Astrocyte of the hippocampus (primary cell): ENCODE data around the gene HSD17B10.
A peak's percentile ranks its signal among the peaks of the same experiment; 100 is the strongest.
"Not testable (repeated sequence)": the region's sequence is repeated elsewhere in the genome, so short reads cannot be mapped to it uniquely, and the experiment has no call there.

ENCODE experiments used
- DNase-seq: peaks from one replicate; pipeline ENCODE4 v3.0.0; 2011; ENCODE audit warnings: low read depth, low spot score

The HSD17B10 gene

DNA sequence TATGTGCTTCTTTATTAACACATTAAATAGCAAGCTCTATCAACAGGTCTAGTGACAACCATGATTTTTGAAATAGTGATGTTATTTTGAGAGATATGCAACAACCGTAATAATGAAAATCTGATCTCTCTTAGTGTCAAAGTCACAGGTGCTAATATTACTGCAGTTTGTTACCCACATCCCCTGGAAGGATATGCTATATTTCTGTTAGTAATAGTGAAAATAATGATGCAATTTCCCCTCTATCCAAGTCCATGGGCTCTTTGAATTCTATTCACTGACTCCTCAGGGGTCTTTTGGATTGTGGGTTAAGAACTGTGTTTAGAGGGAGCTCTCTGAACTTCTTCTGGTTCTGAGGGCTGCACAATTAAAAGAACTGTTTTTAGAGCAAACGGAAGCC lies 3.0 kb upstream of the HSD17B10 start:
- DNase-seq: no peak

DNA sequence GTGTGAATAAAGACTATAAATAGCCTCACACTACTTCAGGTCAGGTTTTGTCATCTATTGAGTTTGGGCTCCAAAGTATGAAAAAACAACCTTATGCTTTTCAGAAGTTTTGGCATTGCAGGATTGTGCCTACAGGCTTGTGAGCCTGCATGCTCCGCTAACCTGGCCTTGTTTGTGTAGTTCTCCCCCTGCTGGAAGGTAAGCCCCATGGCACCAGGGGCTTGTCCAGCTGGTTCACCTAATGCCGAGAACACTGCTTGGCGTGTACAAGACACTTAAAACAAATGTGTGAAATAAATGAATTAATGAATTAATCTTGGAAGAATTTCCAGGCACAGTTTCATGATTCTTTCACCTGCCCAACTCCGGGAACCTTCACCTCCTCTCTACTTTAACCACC lies 1.8 kb upstream of the HSD17B10 start:
- peak; percentile 84 for DNase-seq

DNA sequence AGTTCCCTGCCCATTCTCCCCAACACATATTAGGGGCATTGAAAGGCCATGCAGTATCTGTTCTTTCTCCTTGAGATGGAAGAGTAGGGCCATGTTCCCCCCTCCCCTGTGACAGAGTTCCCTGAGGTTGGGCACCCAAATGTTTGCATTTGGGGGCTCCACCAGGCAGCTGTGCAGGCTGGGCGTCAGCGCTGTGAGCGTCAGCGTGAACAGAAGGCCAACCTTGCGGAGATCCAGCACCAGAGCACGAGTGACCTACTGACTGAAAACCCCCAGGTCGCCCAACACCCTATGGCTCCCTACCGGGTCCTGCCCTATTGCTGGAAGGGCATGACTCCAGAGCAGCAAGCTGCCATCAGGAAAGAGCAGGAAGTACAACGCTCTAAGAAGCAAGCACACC lies 3.9 kb downstream of the HSD17B10 start:
- no peak for DNase-seq

DNA sequence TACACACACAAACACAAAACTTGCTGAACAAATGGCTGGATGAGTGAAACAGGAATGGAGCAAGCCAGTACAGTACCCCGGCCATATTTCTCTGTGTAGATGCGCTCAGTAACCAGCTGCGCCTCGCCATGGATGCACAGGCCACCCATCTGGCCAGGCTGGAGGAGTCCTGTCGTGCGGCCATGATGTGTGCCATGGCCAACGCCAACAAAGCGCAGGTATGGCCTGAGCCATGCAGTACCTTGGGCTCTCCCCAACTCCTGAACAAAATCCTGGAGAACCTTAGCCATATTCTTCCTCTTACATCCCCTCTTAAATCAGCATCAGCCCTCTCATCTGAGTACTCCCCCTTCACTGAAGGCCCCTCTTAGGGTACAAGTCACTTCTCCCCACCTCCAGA lies 4.4 kb downstream of the HSD17B10 start:
- no peak for DNase-seq

DNA sequence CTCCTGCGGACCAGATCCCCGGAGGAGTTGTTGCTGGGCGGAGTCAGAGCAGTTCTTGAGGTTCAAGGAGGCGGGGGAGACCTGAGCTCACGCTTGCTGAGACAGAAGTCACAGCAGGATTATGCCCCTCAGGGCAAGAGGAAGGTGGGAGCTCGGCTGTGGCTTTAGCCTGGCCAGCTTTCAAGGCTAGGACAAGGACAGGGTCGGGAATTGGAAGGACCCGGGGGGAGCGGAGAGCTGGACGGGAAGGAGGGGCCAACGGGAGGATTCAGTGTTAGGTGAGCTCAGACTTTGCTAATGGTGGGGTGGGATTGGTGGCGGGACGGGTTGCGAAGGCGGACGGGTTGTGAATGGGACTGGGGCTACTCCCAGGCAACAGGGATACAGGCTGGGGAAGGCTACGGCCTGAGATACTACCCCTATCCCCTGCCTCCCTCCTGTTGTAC lies 11.3 kb downstream of the HSD17B10 start, which contains the start of gene RIBC1:
TSS of gene RIBC1 (plus strand) at position 13 of the 446 bp plus-strand sequence. CDS start 3,404 bp downstream, outside the sequence.
- no peak for DNase-seq

GRCh38 chrX:53422086-53422860 lies 11.9 kb downstream of the HSD17B10 start, which contains the start of gene SMC1A:
SMC1A (minus strand) TSS chrX:53422654; CDS start chrX:53422600, 54 bp downstream.
- peak; percentile 99 for DNase-seq

DNA sequence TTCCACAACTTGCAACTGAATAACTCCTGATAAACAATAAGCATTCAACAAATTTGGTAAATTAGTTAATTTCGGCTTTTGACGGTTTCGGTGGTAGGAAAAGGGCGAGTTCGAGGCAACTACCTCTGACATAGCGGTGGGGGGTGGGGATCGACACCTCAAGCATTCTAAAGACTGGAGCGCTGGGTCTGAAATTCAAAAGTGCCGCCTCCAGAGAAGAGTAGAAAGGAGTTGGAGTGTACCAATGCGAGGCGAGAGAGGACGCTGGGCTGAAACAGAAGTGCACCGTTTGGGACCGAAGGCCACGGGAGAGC lies 12.4 kb downstream of the HSD17B10 start:
- DNase-seq: no peak

GRCh38 chrX:53421125-53421524 lies 13.0 kb downstream of the HSD17B10 start:
- DNase-seq: no peak

DNA sequence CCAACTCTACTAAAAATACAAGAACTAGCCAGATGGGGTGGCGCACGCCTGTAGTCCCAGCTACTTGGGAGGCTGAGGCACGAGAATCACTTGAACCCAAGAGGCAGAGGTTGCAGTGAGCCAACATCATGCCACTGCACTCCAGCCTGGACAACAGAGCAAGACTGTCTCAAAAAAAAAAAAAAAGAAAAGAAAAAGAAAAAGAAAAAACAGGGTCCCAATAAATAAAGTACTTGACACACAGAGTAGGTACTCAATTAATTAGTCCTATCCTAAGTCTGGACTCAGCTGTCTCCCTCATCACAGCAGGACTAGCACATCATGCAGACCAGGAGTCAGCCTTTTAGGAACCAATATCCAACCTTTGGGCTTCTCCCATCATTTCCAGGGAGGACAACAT lies 13.8 kb downstream of the HSD17B10 start:
- DNase-seq: not testable (repeated sequence)

- no peak for DNase-seq
Observed at GRCh38 chrX:53412446-53412845, 21.7 kb downstream of the HSD17B10 start.

DNA sequence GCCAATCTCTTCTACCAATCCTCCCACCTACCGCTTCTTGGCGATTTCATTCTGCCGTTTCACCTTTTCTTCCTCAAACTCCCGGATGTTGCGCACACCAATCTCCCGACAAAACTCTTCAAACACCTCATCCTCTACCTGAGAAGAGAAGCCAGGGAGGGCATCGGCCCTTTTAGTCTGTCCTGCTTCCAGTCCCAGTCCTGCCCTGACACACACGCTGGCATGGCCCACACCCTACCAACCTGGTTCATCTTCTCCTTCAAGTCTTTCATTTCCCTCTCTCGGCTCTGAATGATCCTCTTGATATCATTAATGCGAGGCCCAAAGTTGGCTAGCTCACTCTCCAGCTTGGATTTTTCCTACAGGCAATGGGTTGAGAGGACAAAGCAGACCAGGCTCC lies 30.6 kb downstream of the HSD17B10 start:
- no peak for DNase-seq

- DNase-seq: peak; percentile 33
Observed at GRCh38 chrX:53398216-53398615, 36.0 kb downstream of the HSD17B10 start.

GRCh38 chrX:53395605-53396298 lies 38.4 kb downstream of the HSD17B10 start:
- DNase-seq: no peak

DNA sequence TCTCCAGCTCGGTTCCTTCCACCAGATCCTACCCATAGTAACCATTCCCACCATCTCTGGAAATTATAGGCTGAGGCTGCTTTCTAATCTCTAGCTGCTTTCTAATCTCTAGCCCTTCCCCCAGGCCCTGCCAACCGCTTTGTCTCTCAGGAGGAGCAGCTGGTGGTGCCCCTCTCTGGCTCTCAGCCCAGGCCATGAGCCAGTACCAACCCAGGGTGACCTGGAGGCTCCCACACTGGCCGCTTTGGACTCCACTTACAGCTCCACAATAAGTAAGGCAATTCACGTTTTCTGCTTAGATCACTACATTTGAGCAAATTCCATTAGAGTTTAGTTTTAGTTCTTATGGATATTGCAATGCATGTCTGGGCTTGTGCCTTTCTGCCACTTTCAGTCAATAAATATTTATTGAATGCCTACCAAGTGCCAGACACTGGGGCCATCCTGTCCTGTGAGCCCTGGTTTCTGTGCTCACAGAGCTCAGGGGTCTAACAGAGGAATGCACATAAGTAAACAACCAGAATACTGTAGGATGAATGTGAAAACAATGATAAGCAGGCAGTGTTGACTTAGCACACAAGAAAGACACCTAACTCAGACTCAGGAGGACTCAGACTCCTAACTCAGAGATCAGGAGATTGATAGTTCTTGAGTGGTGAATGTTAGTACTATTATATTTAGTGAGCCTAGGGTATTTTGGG lies 50.6 kb downstream of the HSD17B10 start:
- peak; percentile 8 for DNase-seq
